Left ventricle myocardium inferior (tissue), 1 donor: Measurements from ENCODE around the gene PLXNA4. TPM values are rescaled to one million over a fixed set of nuclear protein-coding genes. Genes with fewer than 3 reads are reported as not detected.

Source experiments
- DNase-seq: peaks from one replicate; pipeline ENCODE4 v3.0.0-alpha.2; 2020
- H3K27ac ChIP-seq: fragments of 200-600 bp; replicated peaks from 2 replicates; pipeline ENCODE4 v1.8.0; 2021
- H3K27me3 ChIP-seq: fragments of 200-600 bp; 2 replicates; pipeline ENCODE4 v1.8.0; 2021; ENCODE audit warnings: low read depth
- H3K36me3 ChIP-seq: fragments of 200-600 bp; 2 replicates; pipeline ENCODE4 v1.8.0; 2021
- H3K4me1 ChIP-seq: fragments of 200-600 bp; 2 replicates; pipeline ENCODE4 v1.8.0; 2021
- H3K4me3 ChIP-seq: fragments of 200-600 bp; 2 replicates; pipeline ENCODE4 v1.8.0; 2021; ENCODE audit warnings: mild to moderate bottlenecking, moderate library complexity
- H3K9me3 ChIP-seq: fragments of 200-600 bp; replicated peaks from 2 replicates; pipeline ENCODE4 v1.8.0; 2021
- intact Hi-C: fragments of 100-400 bp; cut with micrococcal nuclease; formaldehyde crosslinking; loops from one replicate; pipeline ENCODE4 v1.11.0; 2022
- total RNA-seq: library from RNA; stranded (reverse); fragmentation: NEBNext Ultra II Directional; extraction: Animal tissue kit (Norgen Biotek cat#: 25700); gene quantifications from one replicate; pipeline ENCODE4 v1.2.1, GENCODE V29; 2021
- TF ChIP-seq, protein P1 (sequence below): fragments of 200-600 bp; IDR thresholded peaks from 2 replicates; pipeline ENCODE4 v1.8.0; 2021; ENCODE audit warnings: antibody characterized with exemption, mild to moderate bottlenecking, borderline replicate concordance
- donor health status: DM: no; HTN: yes; CAD: no; lungs with severe emphysema.

Gene PLXNA4
- total RNA-seq, 1 donor from 2014 or later, result 18.1 TPM

DNA sequence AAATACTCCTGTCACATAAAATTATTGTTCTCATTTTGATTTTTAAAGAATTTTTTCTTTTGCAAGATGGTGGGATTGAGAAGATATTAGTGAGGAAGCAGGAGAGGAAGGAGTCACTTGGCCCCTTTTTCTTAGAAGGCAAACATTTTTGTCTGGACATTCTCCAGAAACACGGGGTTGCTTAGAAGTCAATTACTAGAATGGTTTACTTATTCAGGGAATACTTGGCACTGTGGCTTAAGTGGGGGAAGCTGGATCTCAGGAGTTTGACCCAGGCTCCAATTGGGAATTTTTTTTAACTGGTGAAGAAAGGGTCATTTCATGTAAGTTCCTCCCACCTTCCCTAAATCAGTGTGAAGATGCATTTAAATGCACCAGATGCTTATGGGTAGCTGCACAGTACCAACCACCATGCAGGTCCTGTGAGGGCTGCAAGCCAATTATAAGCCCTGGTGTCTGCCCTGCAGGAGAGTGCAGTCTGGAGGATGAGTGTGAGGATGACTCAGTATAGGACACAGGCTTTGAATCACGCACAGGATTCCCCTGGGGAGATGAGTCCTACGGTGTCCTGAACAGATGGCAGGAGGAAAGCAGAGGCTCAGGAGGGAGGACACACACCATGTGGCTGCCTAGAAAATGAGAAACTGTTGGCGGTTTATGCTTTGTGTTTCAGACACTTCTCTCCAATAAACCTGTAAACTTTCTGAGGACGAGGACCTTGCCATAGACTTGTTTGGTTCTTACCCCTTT, 299.1 kb downstream of the PLXNA4 start:
- H3K9me3 ChIP-seq, result no peaks in the 10 kb centered on the region
- DNase-seq, result no peak
- no peak overlapping the region for H3K4me3 ChIP-seq
- intact Hi-C loops, result no loop called here
- no peak overlapping the region for H3K27ac ChIP-seq
- TF ChIP-seq, protein P1, sequence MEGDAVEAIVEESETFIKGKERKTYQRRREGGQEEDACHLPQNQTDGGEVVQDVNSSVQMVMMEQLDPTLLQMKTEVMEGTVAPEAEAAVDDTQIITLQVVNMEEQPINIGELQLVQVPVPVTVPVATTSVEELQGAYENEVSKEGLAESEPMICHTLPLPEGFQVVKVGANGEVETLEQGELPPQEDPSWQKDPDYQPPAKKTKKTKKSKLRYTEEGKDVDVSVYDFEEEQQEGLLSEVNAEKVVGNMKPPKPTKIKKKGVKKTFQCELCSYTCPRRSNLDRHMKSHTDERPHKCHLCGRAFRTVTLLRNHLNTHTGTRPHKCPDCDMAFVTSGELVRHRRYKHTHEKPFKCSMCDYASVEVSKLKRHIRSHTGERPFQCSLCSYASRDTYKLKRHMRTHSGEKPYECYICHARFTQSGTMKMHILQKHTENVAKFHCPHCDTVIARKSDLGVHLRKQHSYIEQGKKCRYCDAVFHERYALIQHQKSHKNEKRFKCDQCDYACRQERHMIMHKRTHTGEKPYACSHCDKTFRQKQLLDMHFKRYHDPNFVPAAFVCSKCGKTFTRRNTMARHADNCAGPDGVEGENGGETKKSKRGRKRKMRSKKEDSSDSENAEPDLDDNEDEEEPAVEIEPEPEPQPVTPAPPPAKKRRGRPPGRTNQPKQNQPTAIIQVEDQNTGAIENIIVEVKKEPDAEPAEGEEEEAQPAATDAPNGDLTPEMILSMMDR, result no peak
- H3K4me1 ChIP-seq, result peaks cover 10% of the 10 kb centered on the region
- no peaks in the 10 kb centered on the region for H3K27me3 ChIP-seq
- no peaks in the 10 kb centered on the region for H3K36me3 ChIP-seq

DNA sequence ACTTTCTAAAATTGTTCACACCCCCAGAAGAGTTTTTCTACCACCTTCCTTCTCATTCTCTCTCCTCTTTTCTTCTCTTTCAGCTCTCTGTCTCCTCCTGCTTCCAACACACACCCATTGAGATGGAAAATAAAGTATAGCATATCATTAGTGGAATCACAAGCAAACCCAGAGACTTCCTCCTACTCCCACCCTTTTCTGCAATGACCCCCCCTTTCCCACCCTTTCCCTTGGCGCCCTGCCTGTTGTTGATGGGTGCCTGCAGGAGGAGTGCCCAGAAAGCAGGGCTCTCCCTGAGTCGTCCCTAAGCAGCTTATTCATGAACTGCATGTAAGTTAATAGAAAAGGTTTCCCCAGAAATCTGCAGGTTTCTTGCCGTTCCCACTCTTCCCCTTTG, 300.0 kb downstream of the PLXNA4 start:
- Histone ChIP-seq H3K4me3 (no peak overlapping the region), H3K4me1 (peaks cover 10% of the 10 kb centered on the region), H3K27ac (no peak overlapping the region), H3K9me3 (no peaks in the 10 kb centered on the region), H3K36me3 (no peaks in the 10 kb centered on the region), H3K27me3 (no peaks in the 10 kb centered on the region)
- DNase-seq, result no peak
- intact Hi-C loops, result no loop called here
- TF ChIP-seq, protein P1, result no peak

DNA sequence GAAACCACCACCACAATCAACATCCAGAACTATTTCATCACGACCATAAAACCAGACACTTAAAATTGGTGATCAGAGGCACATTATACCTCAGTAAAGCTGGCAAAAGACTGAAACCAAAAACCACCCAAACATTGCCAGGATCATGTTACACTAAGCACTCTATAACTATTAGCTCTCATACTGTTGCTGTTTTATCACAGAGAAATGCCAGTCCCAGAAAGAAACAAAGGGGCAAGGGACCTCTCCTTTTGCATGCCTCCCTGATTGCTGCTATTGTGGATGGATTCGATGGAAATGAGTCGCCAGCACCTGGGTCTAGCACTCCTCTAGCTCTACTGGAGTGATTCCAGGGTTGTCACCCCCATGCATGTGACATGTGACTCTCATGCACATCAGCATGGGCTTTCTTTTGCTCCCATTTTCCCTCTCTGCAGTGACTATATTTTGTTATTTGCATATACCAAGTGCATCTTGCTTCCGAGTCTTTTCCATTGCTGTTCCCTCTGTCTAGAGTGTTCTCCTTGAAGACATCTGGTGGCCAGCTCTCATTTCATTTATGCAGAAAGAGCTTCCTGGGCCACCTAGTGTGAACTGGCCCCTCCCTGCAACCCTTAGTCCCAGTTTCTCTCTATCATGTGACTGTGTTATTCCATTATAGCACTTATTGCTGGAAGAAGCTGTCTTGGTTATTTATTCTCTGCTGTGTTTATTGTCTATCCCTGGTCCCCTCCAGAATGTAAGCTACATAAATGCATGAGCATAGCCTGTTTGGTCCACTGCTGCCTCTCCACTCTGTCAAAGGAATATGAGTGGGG, 300.6 kb downstream of the PLXNA4 start:
- no peak for DNase-seq
- no peaks in the 10 kb centered on the region for H3K36me3 ChIP-seq
- H3K9me3 ChIP-seq, result no peaks in the 10 kb centered on the region
- H3K4me1 ChIP-seq, result peaks cover 10% of the 10 kb centered on the region
- intact Hi-C loops, result no loop called here
- no peaks in the 10 kb centered on the region for H3K27me3 ChIP-seq
- no peak overlapping the region for H3K27ac ChIP-seq
- no peak overlapping the region for H3K4me3 ChIP-seq
- TF ChIP-seq, protein P1, result no peak

DNA sequence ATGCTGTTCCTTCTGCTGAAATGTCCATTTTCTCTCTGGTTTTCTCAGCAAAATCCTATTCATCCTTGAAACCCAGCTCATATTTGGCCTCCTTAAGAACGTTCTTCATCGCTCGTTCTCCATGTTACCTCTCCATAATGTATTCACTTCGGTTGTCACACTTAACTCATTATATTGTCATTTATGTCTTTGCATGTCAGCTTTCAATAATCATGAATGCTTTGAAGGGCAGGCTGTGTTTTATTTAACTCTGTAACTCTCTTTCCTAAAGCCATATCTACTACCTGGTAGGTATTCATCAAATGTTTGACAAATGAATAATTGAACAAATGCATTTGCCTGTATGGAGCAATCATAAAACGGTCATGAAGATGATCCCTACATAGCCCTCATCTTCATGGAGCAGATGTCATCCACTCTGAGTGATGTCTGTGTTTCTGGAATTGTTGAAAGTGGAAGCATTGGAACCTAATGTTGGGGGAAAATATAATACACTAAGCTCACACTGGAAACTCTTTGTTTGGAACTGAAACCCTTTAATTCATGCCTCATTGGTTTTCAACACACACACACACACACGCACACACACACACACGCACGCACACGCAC, 303.4 kb downstream of the PLXNA4 start:
- Histone ChIP-seq H3K27ac (no peak overlapping the region), H3K27me3 (no peaks in the 10 kb centered on the region), H3K36me3 (no peaks in the 10 kb centered on the region), H3K4me1 (peaks cover 10% of the 10 kb centered on the region), H3K4me3 (no peak overlapping the region), H3K9me3 (no peaks in the 10 kb centered on the region)
- intact Hi-C loops, result no loop called here
- DNase-seq, result no peak
- TF ChIP-seq, protein P1, result no peak

DNA sequence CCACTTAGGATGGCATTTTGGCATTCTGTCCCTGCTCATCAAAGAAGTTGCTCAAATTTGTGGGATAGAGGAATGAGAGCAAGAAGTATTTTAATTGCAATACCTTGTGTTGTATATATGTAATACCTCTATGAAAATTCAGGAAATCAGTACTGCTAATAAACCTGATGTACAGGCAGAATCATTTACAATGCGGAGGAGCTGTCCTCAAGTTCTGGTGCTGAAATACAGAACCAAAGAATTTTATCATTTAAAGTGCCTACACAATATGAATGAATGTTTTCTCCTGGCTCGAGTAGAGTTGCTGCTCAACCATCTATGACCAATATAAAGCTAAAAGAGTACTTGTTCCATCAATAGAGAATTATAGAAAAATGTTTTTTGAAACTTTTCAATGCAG, 305.8 kb downstream of the PLXNA4 start:
- H3K4me3 ChIP-seq, result no peak overlapping the region
- intact Hi-C loops, result no loop called here
- H3K4me1 ChIP-seq, result no peaks in the 10 kb centered on the region
- no peaks in the 10 kb centered on the region for H3K9me3 ChIP-seq
- TF ChIP-seq, protein P1, result no peak
- no peaks in the 10 kb centered on the region for H3K27me3 ChIP-seq
- H3K36me3 ChIP-seq, result no peaks in the 10 kb centered on the region
- H3K27ac ChIP-seq, result no peak overlapping the region
- DNase-seq, result no peak
